GM21529 (cell line): ENCODE data around the gene SLC35E4.
"Not testable (repeated sequence)": the region's sequence is repeated elsewhere in the genome, so short reads cannot be mapped to it uniquely, and the experiment has no call there.

Source experiments
- ATAC-seq: cut with Tn5 transposase; IDR thresholded peaks from one replicate; pipeline ENCODE4 v1.9.1; 2021; ENCODE audit not compliant: unreplicated experiment

The SLC35E4 gene

DNA sequence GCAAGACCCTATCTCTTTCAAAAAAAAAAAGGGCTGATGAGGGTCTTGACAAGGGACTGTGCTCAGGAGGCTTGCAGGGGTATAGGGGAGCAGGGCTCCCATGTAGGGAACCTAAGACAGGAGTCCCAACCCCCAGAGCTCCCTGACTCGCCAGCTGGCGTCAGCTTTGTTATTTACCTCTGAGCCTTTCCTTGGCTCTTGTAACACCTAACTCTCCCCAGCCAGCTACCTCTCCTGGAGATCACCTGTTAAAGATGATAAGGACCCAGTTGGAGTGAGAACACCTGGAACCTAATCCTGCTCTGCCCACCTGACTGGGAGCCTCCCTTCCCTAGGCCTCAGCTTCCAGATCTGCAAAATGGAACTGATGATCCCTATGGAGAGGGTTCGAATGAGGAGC lies 13.2 kb downstream of the SLC35E4 start:
- ATAC-seq, result no peak

DNA sequence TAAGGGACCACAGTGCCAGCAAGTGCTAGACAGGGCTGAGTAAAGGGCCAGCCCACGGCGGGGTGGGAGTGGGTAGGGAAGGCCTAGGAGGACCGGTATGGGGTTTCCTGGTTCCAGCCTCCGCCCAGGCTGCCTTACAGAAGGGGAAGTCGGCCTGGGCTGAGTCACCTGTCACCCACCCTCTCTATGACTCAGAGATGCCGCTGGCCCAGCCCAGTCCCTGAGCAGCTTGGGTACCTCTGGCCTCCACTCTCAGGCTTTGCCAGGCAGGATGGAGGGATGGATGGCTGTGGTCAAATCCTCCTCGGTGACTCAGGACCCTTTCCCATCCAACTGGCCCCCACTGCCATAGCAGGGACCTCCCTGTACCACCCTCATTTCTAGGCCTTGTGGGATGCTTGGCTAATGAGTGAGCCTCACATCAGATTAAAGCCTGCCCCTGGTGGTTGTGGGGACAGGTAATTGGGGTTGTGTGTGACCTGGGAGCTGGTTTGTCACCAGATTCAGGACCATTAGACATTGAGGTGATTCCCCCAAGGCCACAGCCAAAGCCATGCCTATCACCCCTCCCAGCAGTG lies 13.9 kb downstream of the SLC35E4 start:
- peak; percentile 68 for ATAC-seq

DNA sequence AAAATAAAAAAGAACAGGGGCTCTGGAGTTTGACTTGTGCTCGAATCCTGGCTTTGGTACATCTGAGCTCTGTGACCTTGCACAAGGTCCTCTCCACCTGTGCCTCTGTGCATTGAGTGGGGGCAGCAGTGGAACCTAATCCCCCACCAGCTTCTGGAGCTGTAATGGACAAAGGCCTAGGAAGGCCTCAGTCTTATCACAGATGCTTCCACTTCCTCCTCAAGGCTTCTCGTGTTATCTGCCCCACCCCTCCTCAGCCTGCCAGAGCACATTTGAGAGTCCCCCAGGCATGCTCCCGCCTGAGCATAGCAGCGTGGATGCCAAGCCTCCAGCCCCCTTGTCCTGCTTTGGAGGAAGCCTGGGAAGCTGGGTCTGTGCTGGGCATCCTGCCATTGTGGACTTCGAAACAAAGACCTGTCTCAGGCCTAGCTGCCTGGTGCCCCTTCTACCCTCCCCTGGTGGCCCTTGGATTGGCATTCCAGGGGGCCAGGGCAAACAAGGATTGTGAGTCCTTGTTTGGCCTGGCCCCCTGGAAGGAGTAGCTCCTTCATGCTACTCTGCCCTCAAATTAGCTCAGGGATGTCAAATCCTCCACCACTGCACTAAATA lies 15.0 kb downstream of the SLC35E4 start:
- no peak for ATAC-seq

DNA sequence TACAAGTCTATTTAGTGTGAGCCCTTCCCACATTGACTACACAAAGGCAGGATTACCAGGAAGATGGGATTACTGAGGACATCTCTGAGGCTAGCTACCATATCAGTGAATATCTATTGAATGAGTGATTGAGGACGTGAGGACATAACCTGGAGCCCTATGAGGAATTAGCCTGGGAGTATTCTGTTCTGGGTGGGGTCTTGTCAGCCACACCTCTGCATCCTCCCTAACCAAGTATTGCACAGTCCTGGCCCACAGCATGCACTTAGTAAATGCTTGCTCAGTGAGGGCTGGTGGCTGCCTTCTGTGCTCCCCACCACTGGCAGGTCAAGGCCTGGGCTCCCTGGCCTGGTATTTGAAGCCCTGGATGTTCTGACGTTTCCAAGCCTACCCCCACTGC lies 17.3 kb downstream of the SLC35E4 start:
- no peak for ATAC-seq

DNA sequence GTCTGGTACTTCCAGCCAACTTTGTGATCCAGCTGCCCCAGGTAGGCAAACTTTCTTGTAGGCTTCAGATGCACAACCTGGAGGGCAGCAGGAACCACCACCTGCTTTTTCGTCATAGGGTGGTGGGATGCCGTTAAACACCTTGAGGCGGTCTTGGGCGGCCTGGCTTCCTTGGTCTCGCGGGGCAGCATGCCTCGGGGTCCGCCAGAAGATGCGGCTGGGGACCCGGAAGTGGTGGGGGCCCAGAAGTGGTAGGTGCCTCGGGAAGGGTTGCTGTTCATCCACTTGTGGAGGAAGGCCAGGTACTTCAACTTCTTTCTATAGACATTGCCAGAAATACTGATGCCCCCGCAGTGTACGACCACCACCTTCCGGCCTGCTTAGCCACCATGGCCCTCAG lies 18.8 kb downstream of the SLC35E4 start:
- ATAC-seq, result no peak

DNA sequence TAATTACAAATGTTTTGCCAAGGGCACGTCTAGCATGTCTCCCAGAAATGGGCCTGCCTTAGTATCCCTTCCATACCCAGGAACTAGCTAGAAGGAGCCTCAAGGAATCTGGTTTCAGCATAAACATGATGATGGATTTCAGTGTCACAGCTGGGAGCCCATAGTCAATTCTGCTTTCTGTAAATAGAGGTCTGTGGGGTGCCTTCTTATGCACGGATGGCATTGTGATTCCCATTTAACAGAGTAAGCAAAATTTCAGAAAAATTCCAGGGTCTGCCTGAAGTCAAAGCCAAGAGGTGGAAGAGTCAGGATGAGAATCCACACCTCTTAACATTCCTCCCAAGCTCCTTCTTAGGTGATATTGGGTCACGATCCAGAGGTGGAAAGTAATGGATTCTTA lies 20.0 kb downstream of the SLC35E4 start:
- ATAC-seq, result no peak

DNA sequence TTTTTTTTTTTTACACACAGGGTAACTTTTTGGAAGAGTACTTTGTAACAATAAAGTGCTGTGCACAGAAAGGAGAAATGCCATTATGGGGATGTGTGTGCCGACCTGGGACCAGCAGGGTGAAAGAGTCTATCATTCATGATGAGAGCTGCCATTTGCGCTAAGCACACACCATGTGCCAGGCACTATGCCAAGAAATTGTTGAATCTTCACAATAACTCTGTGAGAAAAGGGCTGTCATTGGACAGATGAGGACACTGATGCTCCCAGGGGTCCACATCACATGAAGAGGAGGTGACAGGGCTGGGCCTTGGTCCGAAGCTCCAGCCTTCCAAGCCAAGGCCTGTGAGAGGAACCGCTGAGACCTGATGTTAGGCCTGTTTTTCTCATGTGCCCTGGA lies 26.5 kb downstream of the SLC35E4 start:
- no peak for ATAC-seq

DNA sequence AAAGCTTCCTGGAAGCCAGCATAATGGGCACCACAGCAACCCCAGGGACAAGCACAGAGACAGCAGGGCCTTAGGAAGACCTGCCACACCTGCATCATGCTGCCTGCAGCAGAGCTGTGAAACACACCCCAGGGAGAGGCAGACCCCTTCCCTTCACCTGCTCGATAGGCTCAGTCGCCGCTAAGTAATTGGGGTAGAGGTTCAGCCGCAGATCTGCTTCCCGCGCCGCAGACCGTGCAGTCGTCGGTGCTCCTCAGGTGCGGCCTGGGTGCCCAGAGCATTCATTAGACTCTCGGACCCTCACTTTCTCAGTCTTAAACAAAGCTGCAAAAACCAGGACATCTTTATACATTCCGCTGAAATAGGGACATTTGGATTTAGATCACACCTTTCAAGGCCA lies 29.2 kb downstream of the SLC35E4 start:
- ATAC-seq, result no peak

DNA sequence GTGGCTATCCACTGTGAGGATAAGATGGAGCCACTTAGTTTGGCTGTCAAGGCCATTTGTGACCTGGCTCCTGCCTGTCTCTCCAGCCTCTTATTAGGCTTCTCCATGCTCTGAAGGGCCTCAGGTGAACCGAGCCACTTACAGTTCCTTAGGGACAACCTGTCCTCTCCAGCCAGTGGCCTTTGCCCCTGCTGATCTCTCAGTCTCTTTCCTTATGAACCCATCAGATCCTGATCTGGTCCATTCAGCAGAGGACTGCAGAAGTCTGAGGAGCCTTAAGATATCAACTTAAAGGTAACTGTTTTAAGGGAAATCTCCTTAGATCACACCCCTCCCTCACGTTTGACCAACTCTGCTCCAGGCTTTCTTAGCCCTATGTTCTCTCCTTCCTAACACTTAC lies 29.7 kb downstream of the SLC35E4 start:
- ATAC-seq, result no peak

DNA sequence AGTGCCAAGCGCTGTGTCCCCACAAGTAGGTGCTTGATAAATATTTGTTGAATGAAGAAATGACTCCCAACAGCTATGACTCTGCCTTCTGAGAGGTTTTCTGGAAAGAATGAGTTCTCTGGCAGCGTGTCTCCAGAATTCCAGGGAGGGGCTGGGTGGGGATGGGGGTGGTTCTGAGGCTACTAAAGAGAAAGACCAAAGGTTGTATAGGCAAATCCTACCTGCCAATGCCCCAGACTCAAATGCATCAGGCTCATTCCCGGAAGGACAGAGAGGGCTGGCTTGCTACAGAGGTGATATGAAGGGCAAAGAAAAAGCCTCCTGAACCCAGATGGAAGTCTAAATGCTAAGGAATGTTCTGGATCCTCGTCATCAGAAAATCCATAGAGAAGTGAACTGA lies 30.2 kb downstream of the SLC35E4 start:
- ATAC-seq, result no peak

DNA sequence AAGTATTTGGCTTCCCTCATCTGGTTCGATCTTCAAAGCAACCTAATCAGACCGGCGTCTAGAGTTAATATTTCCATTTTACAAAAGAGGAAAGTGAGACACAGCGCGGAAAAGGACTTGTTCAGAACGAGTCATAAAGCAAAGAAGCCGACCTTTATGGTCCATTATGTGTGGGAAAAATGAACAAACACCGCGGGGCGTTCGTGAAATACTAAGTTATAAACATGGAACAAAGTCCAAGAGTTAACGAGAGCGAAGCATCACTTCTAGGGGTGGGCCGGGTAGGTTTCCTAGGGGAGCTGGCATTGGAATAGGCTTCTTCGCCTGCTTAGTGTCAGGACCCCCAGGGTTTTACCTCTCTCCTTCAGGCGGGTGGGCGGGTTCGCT lies 31.5 kb downstream of the SLC35E4 start:
- ATAC-seq, result no peak

DNA sequence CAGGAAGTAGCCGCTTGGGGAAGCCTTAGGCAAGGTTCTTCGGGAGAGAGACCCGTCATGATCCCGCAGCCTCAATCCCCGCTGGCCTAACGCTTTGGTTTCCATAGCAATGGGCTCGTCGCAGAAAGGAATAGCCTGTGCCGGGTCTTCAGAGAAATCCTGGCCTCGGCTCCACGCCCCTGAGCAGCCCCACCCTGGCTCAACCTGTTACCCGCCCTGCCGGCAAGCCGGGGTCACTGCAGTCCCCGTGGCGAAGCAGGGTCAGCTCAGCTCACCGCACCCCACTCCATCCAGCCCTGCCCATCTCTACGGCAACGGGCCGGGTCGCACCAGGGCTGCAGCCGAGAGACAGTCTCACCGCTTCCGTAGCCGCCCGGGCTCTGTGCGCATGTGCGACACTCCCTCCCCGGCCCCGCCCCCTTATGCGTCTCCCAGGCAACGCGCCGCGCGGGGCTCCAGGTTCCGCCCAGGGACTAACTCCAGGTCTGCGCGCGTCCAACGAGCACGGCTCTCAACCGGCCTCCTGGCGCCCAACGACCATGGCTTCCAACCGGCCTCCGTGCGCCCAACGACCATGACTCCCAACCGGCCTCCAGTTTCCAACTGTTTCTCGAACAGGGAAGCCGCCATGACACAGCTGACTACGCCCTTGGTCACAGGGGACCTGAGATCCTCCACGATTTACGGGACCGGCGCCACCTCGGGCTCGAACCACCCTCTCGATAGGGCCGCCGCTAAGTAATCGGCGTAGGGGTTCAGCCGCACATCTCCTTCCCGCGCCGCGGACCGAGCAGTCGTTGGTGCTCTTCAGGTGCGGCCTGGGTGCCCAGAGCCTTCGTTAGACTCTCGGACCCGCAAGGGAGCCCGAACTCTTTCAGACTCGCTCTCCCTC lies 32.2 kb downstream of the SLC35E4 start, which contains the start of gene DUSP18:
TSS of gene DUSP18 (minus strand) at position 382 of the 892 bp plus-strand sequence. CDS start 3,872 bp downstream, outside the sequence.
- peak; percentile 79 for ATAC-seq

DNA sequence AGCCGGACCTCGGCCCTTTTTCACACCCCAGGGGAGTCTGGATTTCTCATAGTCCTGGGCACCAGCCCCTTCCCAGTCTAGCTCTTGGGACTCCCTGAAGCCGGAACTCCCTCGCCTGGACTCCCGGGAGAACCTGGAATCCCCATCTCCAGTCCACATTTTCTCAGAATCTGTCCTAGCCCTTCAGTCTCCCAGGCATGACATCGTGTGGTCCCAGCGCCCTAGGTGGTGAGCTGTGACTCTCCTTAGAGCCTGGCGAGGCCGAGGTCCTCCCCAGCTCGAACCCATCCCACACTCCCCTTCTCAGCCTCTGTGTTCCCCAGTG lies 32.8 kb downstream of the SLC35E4 start:
- ATAC-seq, result no peak

DNA sequence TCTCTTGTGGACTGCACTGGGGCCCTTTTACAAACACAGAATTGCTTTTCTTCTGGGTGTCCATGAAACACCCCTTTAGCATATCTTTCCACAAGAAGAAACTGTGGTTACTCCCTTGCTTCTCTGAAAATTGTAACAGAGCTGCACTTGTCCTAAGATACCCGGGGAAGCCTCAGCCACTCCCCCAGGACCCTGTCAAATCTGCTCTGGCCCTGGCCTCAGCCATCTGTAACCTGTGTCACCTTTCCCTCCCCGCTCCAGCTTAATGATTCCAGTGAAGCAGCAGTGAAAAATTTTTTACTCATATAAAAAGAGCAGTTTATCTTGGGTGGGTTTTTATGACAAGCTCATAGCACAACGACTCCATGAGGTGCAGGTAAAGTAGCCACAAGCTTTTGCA lies 35.5 kb downstream of the SLC35E4 start:
- no peak for ATAC-seq

DNA sequence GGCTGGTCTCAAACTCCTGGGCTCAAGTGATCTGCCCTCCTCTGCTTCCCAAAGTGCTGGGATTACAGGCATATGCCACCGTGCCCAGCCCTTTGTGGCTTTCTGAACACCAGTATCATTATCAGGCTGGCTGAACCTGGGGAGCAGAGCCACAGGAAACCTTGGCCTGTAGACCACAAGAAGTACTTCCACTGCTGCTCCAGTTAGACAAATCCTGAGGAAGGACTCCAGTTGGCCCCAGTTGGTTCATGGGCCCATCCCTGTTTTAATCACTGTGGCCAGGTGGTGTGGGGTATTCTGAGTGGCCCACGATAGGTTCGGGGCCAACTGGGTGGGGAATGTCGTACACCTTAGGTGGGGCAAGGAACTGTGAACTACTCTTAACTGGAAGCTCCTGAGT lies 37.6 kb downstream of the SLC35E4 start:
- no peak for ATAC-seq

DNA sequence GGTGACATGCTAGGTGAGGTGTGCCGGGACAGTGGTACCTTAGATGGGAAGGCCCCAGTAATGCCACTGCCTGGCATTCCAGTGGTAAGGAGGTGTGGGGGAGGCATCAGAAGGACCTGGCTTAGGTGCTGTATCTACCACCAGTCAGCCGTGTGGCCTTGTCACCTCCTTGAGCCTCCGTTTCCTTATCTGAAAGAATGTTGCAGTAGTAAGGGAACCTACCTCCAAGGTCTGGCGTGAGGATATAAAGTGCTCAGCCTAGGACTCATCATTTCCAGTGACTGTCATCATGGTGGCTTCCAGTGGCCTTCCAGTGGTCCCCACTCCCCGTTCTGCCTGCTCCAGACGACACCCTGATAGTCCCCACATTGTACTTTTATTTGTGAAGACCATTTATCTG lies 38.9 kb downstream of the SLC35E4 start:
- no peak for ATAC-seq

DNA sequence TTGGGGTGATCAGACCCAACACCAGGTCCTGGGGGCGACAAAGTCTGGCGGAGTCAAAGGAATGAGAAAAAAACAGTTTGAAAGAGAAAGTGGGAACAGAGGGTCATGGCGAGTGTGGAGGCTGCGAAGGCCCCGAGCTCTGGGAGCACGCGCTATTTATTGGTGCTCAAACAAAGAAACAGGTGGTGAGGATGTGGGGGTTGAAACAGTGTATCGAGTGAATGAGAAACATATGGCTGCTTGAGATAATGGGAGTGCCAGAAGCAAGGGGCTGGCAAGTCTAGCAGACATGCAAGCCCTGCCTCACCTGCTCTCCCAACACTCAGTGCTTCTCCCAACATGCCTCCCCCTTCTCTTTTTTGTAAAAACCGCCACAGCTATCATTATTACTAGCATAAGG lies 39.9 kb downstream of the SLC35E4 start:
- no peak for ATAC-seq

DNA sequence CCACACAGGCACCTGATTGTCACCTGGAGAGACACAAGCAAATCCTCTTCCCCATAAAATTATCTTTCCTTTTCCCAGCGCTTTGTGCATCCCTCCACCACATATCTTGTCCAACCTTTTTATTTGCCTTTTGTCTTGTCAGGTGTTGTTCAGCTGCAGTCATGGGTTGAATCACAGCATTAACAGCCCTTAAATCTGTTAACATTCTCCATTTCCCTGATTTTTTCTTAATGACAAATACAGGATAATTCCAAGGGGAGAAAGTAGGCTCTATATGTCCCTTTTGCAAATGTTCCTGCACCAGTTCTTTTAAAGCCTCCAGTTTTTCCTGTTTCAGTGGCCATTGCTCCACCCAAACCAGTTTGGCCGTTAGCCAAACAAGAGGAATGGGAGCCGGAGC lies 41.0 kb downstream of the SLC35E4 start:
- not testable (repeated sequence) for ATAC-seq

DNA sequence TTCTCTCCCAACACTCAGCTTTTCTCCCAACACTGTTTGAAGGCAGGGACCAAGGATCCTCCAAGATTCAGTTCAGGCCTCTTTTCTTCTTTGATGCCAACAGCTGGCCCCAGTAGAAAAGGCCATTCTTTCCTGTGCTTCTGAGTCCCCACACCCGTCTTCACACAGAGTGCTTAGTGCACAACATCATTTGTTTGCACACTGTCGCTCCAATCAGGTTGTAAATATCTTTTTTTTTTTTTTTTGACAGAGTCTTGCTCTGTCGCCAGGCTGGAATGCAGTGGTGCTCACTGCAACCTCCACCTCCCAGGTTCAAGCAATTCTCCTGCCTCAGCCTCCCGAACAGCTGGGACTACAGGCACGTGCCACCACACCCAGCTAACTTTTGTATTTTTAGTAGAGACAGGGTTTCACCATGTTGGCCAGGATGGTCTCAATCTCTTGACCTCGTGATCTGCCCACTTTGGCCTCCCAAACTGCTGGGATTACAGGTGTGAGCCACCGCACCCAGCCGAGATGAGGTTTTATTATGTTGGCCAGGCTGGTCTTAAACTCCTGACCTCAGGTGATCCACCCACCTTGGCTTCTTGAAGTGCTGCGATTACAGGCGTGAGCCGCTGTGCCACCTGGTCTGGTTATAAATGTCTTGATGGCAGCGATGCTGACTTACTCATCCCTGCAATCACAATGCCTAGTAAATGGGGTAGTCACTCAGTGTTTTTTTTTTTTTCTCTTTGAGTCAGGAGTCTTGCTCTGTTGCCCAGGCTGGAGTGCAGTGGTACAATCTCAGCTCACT lies 44.5 kb downstream of the SLC35E4 start:
- not testable (repeated sequence) for ATAC-seq

DNA sequence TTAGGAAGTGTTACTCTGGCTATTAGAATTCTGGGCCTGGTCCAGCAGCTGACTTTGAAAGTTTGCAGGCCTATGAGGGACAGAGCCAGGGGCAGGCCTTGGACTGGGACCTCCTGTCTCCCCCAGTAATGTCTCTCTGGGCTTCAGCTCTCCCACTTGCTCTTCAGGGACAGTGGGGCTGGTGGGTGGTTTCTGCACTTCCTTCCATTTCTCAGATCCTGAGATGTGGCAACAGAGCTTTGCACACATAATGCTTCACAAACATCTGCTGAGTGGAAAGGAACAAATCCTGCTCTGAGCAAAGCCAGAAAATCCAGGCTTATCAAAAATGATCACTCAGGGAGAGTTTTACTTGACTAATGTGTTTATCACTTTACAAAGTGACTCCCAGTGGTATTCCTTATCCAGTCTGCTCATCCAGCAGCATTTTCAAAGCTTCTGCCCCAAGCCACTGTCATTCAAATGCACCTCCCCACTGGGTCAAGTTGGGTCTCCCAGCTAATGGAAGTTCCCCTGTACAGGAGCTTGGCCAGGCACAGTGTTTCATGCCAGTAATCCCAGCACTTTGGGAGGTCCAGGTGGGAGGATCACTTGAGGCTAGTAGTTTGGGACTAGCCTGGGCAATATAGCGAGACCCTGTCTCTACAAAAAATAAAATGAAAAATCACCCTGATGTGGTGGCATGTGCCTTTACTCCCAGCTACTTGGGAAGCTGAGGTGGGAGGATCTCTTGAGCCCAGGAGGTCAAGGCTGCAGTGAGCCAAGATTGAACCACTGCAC lies 45.6 kb downstream of the SLC35E4 start:
- ATAC-seq, result no peak

DNA sequence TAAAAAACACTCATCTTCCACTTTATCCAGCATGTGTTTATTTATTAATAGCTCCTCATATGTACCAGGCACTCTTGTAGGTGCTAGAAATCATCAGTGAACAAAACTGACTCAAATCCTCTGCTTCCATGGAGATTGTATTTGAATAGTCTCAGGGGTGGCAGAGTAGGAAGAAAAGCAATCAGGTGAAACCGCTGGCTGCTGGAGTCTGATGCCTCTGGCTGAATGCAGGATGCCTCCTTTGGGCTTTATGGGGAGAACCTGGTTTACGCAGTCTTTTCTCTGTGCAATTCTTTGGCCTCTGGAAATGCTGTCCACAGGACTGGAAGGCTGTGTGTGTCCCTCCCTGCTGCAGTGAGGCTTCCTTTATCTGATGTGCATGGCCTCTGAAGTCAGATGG lies 46.2 kb downstream of the SLC35E4 start:
- no peak for ATAC-seq
